HEK293 (cell line): Measurements from ENCODE around the gene C1orf74.

Experiments used
- HOXD13 ChIP-seq: sonication (generic); formaldehyde crosslinking; IDR thresholded peaks from 2 replicates; pipeline ENCODE4 v1.8.0; 2022; ENCODE audit warnings: missing genetic modification reagents, borderline replicate concordance
- YY1 ChIP-seq: fragments of 450-650 bp; formaldehyde crosslinking; IDR thresholded peaks from 2 replicates; pipeline ENCODE4 v1.5.1; 2018; ENCODE audit warnings: missing biosample characterization, missing genetic modification characterization
- ZNF768 ChIP-seq: fragments of 450-650 bp; formaldehyde crosslinking; IDR thresholded peaks from 2 replicates; pipeline ENCODE4 v1.5.1; 2018; ENCODE audit warnings: missing biosample characterization, mild to moderate bottlenecking, missing genetic modification characterization
- ZSCAN30 ChIP-seq: fragments of 450-650 bp; IDR thresholded peaks from 2 replicates; pipeline ENCODE4 v1.5.1; 2018; ENCODE audit warnings: missing biosample characterization, mild to moderate bottlenecking, missing genetic modification characterization, moderate library complexity
- TF ChIP-seq, protein P1 (sequence below): sonication (generic); formaldehyde crosslinking; IDR thresholded peaks from 2 replicates; pipeline ENCODE4 v1.8.1; 2022; ENCODE audit warnings: mild to moderate bottlenecking, moderate library complexity, missing genetic modification reagents
- TF ChIP-seq, protein P2 (sequence below): fragments of 450-650 bp; formaldehyde crosslinking; IDR thresholded peaks from 2 replicates; pipeline ENCODE4 v1.5.1; 2016; ENCODE audit warnings: missing biosample characterization, missing genetic modification characterization

DNA sequence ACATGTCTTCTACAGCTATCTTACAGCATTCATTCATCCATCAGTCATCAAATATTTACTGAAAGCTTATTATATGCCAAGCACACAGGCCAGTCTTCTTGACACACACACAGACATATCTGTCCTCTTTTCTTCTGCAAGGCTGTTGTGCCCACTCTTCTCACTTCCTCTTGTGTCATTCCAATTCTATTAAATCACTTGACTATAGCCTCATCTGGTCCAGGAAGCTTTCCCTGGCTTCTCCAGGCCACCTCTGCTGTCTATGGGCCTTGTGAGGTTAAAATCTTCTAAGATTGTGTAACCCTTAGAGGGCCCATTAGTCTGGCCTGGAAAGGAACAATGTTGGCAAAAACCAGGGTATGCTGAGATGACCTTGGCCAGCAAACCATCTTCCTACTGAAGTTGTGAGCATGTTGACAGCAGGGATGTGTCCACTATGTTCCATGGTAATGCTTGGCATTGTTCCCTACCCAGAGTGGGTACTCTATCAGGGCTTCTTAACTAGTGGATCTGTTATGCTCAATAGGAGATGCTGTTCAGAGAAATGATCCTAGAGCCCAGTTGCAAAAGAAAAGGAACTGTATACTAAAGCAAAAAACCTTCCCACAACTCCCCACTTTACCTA is 23.2 kb downstream of the C1orf74 start:
- TF ChIP-seq ZNF768 (tag by site-specific recombination) (no peak), ZSCAN30 (tag by site-specific recombination) (no peak), YY1 (tag by site-specific recombination) (no peak), HOXD13 (CRISPR knock-in tag) (no peak)
- TF ChIP-seq, protein P1, sequence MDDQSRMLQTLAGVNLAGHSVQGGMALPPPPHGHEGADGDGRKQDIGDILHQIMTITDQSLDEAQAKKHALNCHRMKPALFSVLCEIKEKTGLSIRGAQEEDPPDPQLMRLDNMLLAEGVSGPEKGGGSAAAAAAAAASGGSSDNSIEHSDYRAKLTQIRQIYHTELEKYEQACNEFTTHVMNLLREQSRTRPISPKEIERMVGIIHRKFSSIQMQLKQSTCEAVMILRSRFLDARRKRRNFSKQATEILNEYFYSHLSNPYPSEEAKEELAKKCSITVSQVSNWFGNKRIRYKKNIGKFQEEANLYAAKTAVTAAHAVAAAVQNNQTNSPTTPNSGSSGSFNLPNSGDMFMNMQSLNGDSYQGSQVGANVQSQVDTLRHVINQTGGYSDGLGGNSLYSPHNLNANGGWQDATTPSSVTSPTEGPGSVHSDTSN (CRISPR knock-in tag), result no peak
- TF ChIP-seq, protein P2, sequence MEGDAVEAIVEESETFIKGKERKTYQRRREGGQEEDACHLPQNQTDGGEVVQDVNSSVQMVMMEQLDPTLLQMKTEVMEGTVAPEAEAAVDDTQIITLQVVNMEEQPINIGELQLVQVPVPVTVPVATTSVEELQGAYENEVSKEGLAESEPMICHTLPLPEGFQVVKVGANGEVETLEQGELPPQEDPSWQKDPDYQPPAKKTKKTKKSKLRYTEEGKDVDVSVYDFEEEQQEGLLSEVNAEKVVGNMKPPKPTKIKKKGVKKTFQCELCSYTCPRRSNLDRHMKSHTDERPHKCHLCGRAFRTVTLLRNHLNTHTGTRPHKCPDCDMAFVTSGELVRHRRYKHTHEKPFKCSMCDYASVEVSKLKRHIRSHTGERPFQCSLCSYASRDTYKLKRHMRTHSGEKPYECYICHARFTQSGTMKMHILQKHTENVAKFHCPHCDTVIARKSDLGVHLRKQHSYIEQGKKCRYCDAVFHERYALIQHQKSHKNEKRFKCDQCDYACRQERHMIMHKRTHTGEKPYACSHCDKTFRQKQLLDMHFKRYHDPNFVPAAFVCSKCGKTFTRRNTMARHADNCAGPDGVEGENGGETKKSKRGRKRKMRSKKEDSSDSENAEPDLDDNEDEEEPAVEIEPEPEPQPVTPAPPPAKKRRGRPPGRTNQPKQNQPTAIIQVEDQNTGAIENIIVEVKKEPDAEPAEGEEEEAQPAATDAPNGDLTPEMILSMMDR, result no peak
